ENCODE results near the gene B3GALT6. TPM values are rescaled to one million over a fixed set of nuclear protein-coding genes. Genes with fewer than 3 reads are reported as not detected.

The B3GALT6 gene
- polyA plus RNA-seq, 3 donors, result 1.9 to 8.8 (median 7.2) TPM

DNA sequence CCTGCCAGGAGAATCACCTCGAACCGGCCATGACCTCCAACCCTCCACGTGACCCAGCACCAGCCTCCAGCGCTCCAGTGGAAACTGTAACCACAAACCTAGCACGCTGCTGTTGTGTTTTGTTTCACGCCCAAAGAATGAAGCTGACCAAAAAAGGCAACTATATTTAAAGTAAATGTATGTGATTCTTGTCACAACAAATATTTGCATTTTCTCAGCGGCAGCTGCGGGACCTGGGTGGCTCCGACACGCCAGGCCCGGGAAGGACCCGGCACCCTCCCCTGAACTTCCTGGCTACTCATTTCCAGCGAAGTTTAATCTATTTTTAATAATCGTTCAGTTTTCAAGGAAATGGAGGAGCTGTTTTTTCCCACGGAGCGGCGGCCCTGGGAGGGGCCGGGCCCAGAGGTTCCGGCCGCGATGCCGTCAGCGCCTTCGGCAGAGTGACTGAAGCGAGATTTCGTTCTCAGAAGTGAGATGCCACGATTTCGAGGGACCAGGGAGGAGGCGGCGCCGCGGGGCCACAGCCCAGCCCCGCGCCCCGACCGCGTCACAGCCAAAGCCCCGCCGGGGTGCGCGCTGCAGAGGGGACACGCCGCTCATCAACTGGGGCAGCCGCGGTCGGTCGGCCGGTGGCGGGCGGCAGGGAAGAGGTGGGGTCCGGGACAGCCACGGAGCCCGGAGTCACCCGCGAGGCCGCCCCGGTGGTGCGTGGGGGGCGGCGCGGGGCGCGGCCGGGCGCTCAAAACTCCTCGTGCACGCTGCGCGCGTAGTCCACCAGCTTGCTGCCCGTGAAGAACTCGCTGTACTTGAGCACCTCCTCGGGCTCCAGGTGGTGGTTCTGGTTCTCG lies 15.0 kb upstream of the B3GALT6 start:
- H3K4me1 Mint-ChIP-seq, result peaks cover 2% of the 10 kb centered on the region
- H3K4me2 ChIP-seq (replicated peaks; ENCODE audit: extremely low read depth, low read length, poor library complexity, severe bottlenecking), result no peak overlapping the region
- no peak overlapping the region for H3K4me3 Mint-ChIP-seq
- no peak overlapping the region for H3K27ac ChIP-seq (ENCODE audit: low read depth in 1 of 2, low read length in 2 of 2)
- TF ChIP-seq, protein P1, sequence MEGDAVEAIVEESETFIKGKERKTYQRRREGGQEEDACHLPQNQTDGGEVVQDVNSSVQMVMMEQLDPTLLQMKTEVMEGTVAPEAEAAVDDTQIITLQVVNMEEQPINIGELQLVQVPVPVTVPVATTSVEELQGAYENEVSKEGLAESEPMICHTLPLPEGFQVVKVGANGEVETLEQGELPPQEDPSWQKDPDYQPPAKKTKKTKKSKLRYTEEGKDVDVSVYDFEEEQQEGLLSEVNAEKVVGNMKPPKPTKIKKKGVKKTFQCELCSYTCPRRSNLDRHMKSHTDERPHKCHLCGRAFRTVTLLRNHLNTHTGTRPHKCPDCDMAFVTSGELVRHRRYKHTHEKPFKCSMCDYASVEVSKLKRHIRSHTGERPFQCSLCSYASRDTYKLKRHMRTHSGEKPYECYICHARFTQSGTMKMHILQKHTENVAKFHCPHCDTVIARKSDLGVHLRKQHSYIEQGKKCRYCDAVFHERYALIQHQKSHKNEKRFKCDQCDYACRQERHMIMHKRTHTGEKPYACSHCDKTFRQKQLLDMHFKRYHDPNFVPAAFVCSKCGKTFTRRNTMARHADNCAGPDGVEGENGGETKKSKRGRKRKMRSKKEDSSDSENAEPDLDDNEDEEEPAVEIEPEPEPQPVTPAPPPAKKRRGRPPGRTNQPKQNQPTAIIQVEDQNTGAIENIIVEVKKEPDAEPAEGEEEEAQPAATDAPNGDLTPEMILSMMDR (IDR thresholded peaks at IDR 0.05), result no peak
- H2AFZ ChIP-seq (ENCODE audit: insufficient read depth, low read depth, low read length, poor library complexity, severe bottlenecking), result no peak overlapping the region
- peaks cover 0 to 22% of the 10 kb centered on the region in 2 donors for H3K27me3 ChIP-seq (ENCODE audit: control insufficient read depth in 2 of 2, insufficient read depth in 2 of 2, low read length in 2 of 2)
- peaks cover 3% of the 10 kb centered on the region for H3K79me2 ChIP-seq (ENCODE audit: insufficient read depth, low read length)
- intact Hi-C loops (cut with micrococcal nuclease), result no loop called here
- H3K36me3 Mint-ChIP-seq, result peaks cover 42 to 53% of the 10 kb centered on the region in 2 donors
- 97% methylated on average over 68 of the region's 74 CpGs for WGBS (ENCODE audit: insufficient coverage)
- H3K9ac ChIP-seq (ENCODE audit: insufficient read depth, low read length, poor library complexity, severe bottlenecking), result no peak overlapping the region
- H3K4me1 ChIP-seq (ENCODE audit: control insufficient read depth in 1 of 2, insufficient read depth in 2 of 2, low read length in 2 of 2), result peaks cover 6 to 8% of the 10 kb centered on the region in 2 donors
- no peak overlapping the region for H3K4me3 ChIP-seq (replicated peaks in 1 of 3; ENCODE audit: low read depth in 2 of 3, low read length in 3 of 3)
- peaks cover 13 to 30% (median 23%) of the 10 kb centered on the region in 3 donors for H3K27me3 Mint-ChIP-seq (ENCODE audit: low read depth in 3 of 3)
- H3K36me3 ChIP-seq (replicated peaks in 1 of 2; ENCODE audit: control insufficient read depth in 1 of 2, insufficient read depth in 2 of 2, low read length in 2 of 2), result peaks cover 55 to 58% of the 10 kb centered on the region in 2 donors
- no peaks in the 10 kb centered on the region for H3K9me3 ChIP-seq (replicated peaks in 1 of 2; ENCODE audit: control insufficient read depth in 1 of 2, insufficient read depth in 1 of 2, low read length in 2 of 2)
- no peak for DNase-seq
- H3K27ac Mint-ChIP-seq, result peak overlapping the region in 1 of 7 donors; percentile 76
- H3K9me3 Mint-ChIP-seq, result no peaks in the 10 kb centered on the region
- H4K20me1 ChIP-seq (ENCODE audit: insufficient read depth, low read length), result peaks cover 47% of the 10 kb centered on the region

DNA sequence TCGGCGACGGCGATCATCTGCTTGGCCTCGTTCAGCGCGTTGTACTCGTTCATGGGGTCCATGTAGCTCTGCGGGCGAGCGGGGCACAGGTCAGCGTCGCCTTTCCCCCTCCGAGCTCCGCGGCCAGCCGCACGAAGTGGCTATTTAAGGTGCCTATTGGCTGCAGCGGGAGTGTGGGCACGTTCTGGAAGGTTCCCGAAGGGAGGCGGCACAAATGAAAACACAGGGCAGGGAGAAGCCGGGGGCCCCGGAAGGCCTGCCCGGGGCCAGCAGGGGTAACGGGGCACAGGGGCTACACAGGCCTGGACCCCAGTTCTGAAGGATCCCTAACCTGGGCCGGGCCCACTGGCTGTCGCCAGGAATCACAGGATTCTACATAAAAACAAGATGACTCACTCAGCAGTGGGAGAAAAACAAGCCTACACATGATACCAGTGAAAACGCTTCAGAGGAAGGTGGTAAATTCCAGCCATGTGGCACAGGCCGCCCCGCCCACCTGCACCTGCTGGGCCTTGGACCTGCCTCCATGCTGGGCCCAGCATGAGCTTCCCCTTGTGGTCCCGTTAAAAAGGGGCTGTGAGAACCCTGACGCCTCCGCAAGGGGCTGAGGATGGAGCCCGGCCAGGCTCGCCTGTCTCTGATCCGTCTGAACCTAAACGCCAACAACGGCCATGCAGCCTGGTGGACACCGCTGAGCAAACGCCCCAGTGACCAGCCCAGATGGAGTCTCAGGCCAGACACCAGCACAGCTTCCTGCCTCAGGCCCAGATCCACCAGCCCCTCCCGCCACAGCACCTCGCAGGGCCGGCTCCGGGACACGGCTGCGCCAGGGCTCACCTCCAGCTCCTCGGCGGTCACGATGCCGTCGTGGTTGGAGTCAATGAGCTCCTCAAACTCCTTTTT lies 14.2 kb upstream of the B3GALT6 start:
- Histone ChIP-seq H3K4me2 (replicated peaks; ENCODE audit: extremely low read depth, low read length, poor library complexity, severe bottlenecking) (no peak overlapping the region), H3K79me2 (ENCODE audit: insufficient read depth, low read length) (peaks cover 3% of the 10 kb centered on the region), H2AFZ (ENCODE audit: insufficient read depth, low read depth, low read length, poor library complexity, severe bottlenecking) (no peak overlapping the region), H3K27me3 (ENCODE audit: control insufficient read depth in 2 of 2, insufficient read depth in 2 of 2, low read length in 2 of 2) (peaks cover 0 to 15% of the 10 kb centered on the region in 2 donors), H3K27ac (ENCODE audit: low read depth in 1 of 2, low read length in 2 of 2) (no peak overlapping the region), H3K4me3 (replicated peaks in 1 of 3; ENCODE audit: low read depth in 2 of 3, low read length in 3 of 3) (no peak overlapping the region), H4K20me1 (ENCODE audit: insufficient read depth, low read length) (peaks cover 56% of the 10 kb centered on the region), H3K36me3 (replicated peaks in 1 of 2; ENCODE audit: control insufficient read depth in 1 of 2, insufficient read depth in 2 of 2, low read length in 2 of 2) (peaks cover 64 to 67% of the 10 kb centered on the region in 2 donors), H3K9me3 (replicated peaks in 1 of 2; ENCODE audit: control insufficient read depth in 1 of 2, insufficient read depth in 1 of 2, low read length in 2 of 2) (no peaks in the 10 kb centered on the region), H3K9ac (ENCODE audit: insufficient read depth, low read length, poor library complexity, severe bottlenecking) (no peak overlapping the region), H3K4me1 (ENCODE audit: control insufficient read depth in 1 of 2, insufficient read depth in 2 of 2, low read length in 2 of 2) (peaks cover 3 to 6% of the 10 kb centered on the region in 2 donors)
- peaks cover 11 to 22% (median 17%) of the 10 kb centered on the region in 3 donors for H3K27me3 Mint-ChIP-seq (ENCODE audit: low read depth in 3 of 3)
- H3K27ac Mint-ChIP-seq, result peak overlapping the region in 2 of 7 donors; percentile 19 to 24
- TF ChIP-seq, protein P1 (IDR thresholded peaks at IDR 0.05), result no peak
- no peaks in the 10 kb centered on the region for H3K9me3 Mint-ChIP-seq
- no peak overlapping the region for H3K4me3 Mint-ChIP-seq
- WGBS (ENCODE audit: insufficient coverage), result 94% methylated on average over 50 of the region's 52 CpGs
- intact Hi-C loops (cut with micrococcal nuclease), result no loop called here
- peaks cover 47 to 59% of the 10 kb centered on the region in 2 donors for H3K36me3 Mint-ChIP-seq
- no peak for DNase-seq
- peaks cover 2% of the 10 kb centered on the region for H3K4me1 Mint-ChIP-seq

Measured in CD14-positive monocyte (primary cell).